H1 (cell line): ENCODE results near the gene PSMD13. TPM values are rescaled to one million over a fixed set of nuclear protein-coding genes. Genes with fewer than 3 reads are reported as not detected.

Experiments used
- CTCF ChIA-PET: fragments of 300-600 bp; sonication (Branson Sonifier 250); formaldehyde crosslinking; loops from one replicate; lab custom pipeline; 2021; ENCODE audit not compliant: partially characterized antibody; lab: Charles Lee
- POLR2A ChIA-PET: fragments of 300-600 bp; sonication (Branson Sonifier 250); formaldehyde crosslinking; loops from one replicate; lab custom pipeline; 2021; ENCODE audit warnings: inconsistent platforms; ENCODE audit not compliant: partially characterized antibody; lab: Charles Lee
- DNase-seq, 2 experiments: peaks; one replicate each; pipeline versions ENCODE4 v3.0.0 to v3.0.0-alpha.2; 2010 to 2022; ENCODE audit warnings: low spot score in 2 of 2, low read depth in 1 of 2, mixed read lengths in 1 of 2
- FAIRE-seq: peaks from 2 replicates; lab custom pipeline; 2011; peaks lifted over from hg19 to GRCh38; lab: Jason Lieb, UNC
- H2AFZ ChIP-seq: 2 replicates; pipeline ENCODE4 v1.8.1; 2012; ENCODE audit warnings: low read length, inconsistent platforms
- H2AK5ac ChIP-seq: 2 replicates; pipeline ENCODE4 v1.6.1; 2013; ENCODE audit warnings: low read depth, low read length
- H2BK120ac ChIP-seq: replicated peaks from 2 replicates; pipeline ENCODE3; 2013; ENCODE audit warnings: low read depth, low read length, inconsistent platforms
- H2BK12ac ChIP-seq: 2 replicates; pipeline ENCODE4 v1.6.1; 2013; ENCODE audit warnings: low read depth, low read length
- H2BK15ac ChIP-seq: 2 replicates; pipeline ENCODE4 v1.6.1; 2013; ENCODE audit warnings: low read length
- H2BK20ac ChIP-seq: 2 replicates; pipeline ENCODE4 v1.6.1; 2013; ENCODE audit warnings: low read length
- H2BK5ac ChIP-seq: 2 replicates; pipeline ENCODE4 v1.6.1; 2013; ENCODE audit warnings: low read depth, low read length
- H3K14ac ChIP-seq: 2 replicates; pipeline ENCODE4 v1.6.1; 2013; ENCODE audit warnings: inconsistent platforms; ENCODE audit not compliant: insufficient read length
- H3K18ac ChIP-seq: 2 replicates; pipeline ENCODE4 v1.6.1; 2013; ENCODE audit warnings: low read length; ENCODE audit errors: extremely low read depth
- H3K23ac ChIP-seq: 2 replicates; pipeline ENCODE4 v1.6.1; 2013; ENCODE audit warnings: inconsistent platforms; ENCODE audit not compliant: insufficient read length
- H3K23me2 ChIP-seq: 2 replicates; pipeline ENCODE4 v1.6.1; 2013; ENCODE audit warnings: low read depth, low read length
- H3K27ac ChIP-seq: 2 replicates; pipeline ENCODE4 v1.6.1; 2011; ENCODE audit warnings: low read depth, low read length, inconsistent platforms
- H3K27me3 ChIP-seq, 4 experiments: replicated peaks in 1 of 4; 1 replicate in 1 of 4; 2 replicates in 3 of 4; pipeline versions ENCODE4 v1.6.1 to v1.8.1; 2011 to 2013; ENCODE audit warnings: low read length in 3 of 4, mild to moderate bottlenecking in 3 of 4, inconsistent platforms in 2 of 4, mixed read lengths in 2 of 4, moderate library complexity in 1 of 4; ENCODE audit not compliant: control insufficient read depth in 3 of 4, insufficient read depth in 3 of 4; ENCODE audit errors: extremely low read depth in 1 of 4
- H3K36me3 ChIP-seq, 4 experiments: 2 replicates each; pipeline versions ENCODE4 v1.6.1 to v1.8.1; 2011 to 2013; ENCODE audit warnings: mild to moderate bottlenecking in 4 of 4, low read length in 3 of 4, moderate library complexity in 2 of 4, control low read depth in 1 of 4, inconsistent platforms in 1 of 4; ENCODE audit not compliant: insufficient read depth in 4 of 4, control insufficient read depth in 2 of 4
- H3K4ac ChIP-seq: replicated peaks from 2 replicates; pipeline ENCODE3; 2013; ENCODE audit warnings: low read length, low read depth, mixed read lengths, inconsistent platforms; ENCODE audit not compliant: insufficient read length
- H3K4me1 ChIP-seq, 4 experiments: replicated peaks in 1 of 4; 1 replicate in 1 of 4; 2 replicates in 3 of 4; pipeline versions ENCODE4 v1.6.1 to v1.8.1; 2011 to 2013; ENCODE audit warnings: low read length in 3 of 4, inconsistent platforms in 2 of 4, mixed read lengths in 1 of 4; ENCODE audit not compliant: insufficient read depth in 4 of 4, control insufficient read depth in 3 of 4
- H3K4me2 ChIP-seq, 2 experiments: 2 replicates each; pipeline versions ENCODE4 v1.6.1 to v1.8.1; 2011 to 2013; ENCODE audit warnings: low read depth in 2 of 2, low read length in 2 of 2, control low read depth in 1 of 2, inconsistent platforms in 1 of 2, mild to moderate bottlenecking in 1 of 2; ENCODE audit not compliant: insufficient read depth in 1 of 2
- H3K4me3 ChIP-seq, 4 experiments: fragments of 200-600, 300-600 bp in 1 of 4; sonication (generic), shearing (Covaris generic), sonication (Bioruptor Twin) in 1 of 4; 2 replicates each; pipeline versions ENCODE4 v1.5.1 to v1.8.1; 2011 to 2016; ENCODE audit warnings: low read length in 4 of 4, low read depth in 3 of 4, control low read depth in 2 of 4, inconsistent platforms in 2 of 4, mild to moderate bottlenecking in 2 of 4, mixed read lengths in 1 of 4, moderate library complexity in 1 of 4; ENCODE audit not compliant: insufficient read depth in 2 of 4; ENCODE audit errors: extremely low read depth in 1 of 4
- H3K56ac ChIP-seq: replicated peaks from 2 replicates; pipeline ENCODE3; 2013; ENCODE audit warnings: low read depth, mild to moderate bottlenecking, mixed read lengths, low read length, inconsistent platforms; ENCODE audit not compliant: insufficient read length
- H3K79me1 ChIP-seq: 2 replicates; pipeline ENCODE4 v1.6.1; 2013; ENCODE audit warnings: low read depth, low read length, control low read depth
- H3K79me2 ChIP-seq, 2 experiments: 2 replicates each; pipeline versions ENCODE4 v1.6.1 to v1.8.1; 2012 to 2013; ENCODE audit warnings: low read length in 2 of 2, mild to moderate bottlenecking in 2 of 2, inconsistent platforms in 1 of 2; ENCODE audit not compliant: insufficient read depth in 2 of 2, control insufficient read depth in 1 of 2
- H3K9ac ChIP-seq, 4 experiments: replicated peaks in 1 of 4; 1 replicate in 1 of 4; 2 replicates in 3 of 4; pipeline versions ENCODE4 v1.6.1 to v1.8.1; 2011 to 2013; ENCODE audit warnings: low read depth in 3 of 4, low read length in 3 of 4, control low read depth in 2 of 4, mild to moderate bottlenecking in 2 of 4, moderate library complexity in 2 of 4, inconsistent platforms in 1 of 4; ENCODE audit errors: extremely low read depth in 1 of 4
- H3K9me3 ChIP-seq, 2 experiments: 2 replicates each; pipeline versions ENCODE4 v1.6.1 to v1.8.1; 2012 to 2013; ENCODE audit warnings: mild to moderate bottlenecking in 2 of 2, moderate library complexity in 2 of 2, control low read depth in 1 of 2, inconsistent platforms in 1 of 2, low read depth in 1 of 2, low read length in 1 of 2, mixed read lengths in 1 of 2; ENCODE audit not compliant: insufficient read depth in 2 of 2
- H4K20me1 ChIP-seq, 2 experiments: replicated peaks in 1 of 2; 2 replicates each; pipeline versions ENCODE3 to v1.8.1; 2011 to 2013; ENCODE audit warnings: inconsistent platforms in 2 of 2, low read length in 2 of 2, mild to moderate bottlenecking in 1 of 2; ENCODE audit not compliant: insufficient read depth in 2 of 2, control insufficient read depth in 1 of 2
- H4K5ac ChIP-seq: 2 replicates; pipeline ENCODE4 v1.6.1; 2013; ENCODE audit warnings: low read length, low read depth, mixed read lengths, inconsistent platforms; ENCODE audit not compliant: insufficient read length
- H4K8ac ChIP-seq: 2 replicates; pipeline ENCODE4 v1.8.0; 2013; ENCODE audit warnings: mild to moderate bottlenecking, moderate library complexity, low read length, inconsistent platforms; ENCODE audit not compliant: insufficient read depth; ENCODE audit errors: extremely low read depth
- H4K91ac ChIP-seq: replicated peaks from 2 replicates; pipeline ENCODE3; 2013; ENCODE audit warnings: low read length, mixed read lengths, inconsistent platforms; ENCODE audit not compliant: insufficient read length
- CBX5 ChIP-seq: fragments of 300-800, 300-1000 bp; sonication (generic); IDR thresholded peaks from 2 replicates; pipeline ENCODE4 v1.7.1; 2016; ENCODE audit warnings: antibody characterized with exemption, low read length, low read depth
- EZH2 ChIP-seq: fragments of 200-600 bp; sonication (generic); IDR thresholded peaks from 2 replicates; pipeline ENCODE4 v1.7.1; 2012; ENCODE audit warnings: low read depth, mild to moderate bottlenecking, moderate library complexity, low read length, inconsistent platforms; ENCODE audit not compliant: severe bottlenecking
- HDAC6 ChIP-seq: IDR thresholded peaks from one replicate; pipeline ENCODE4 v1.7.1; 2012; ENCODE audit warnings: low read depth, mild to moderate bottlenecking, inconsistent platforms, low read length, moderate library complexity
- KDM1A ChIP-seq: fragments of 200-600, 300-600 bp; sonication (generic); IDR thresholded peaks from 2 replicates; pipeline ENCODE4 v1.7.1; 2016; ENCODE audit warnings: mild to moderate bottlenecking, low read length, borderline replicate concordance
- KDM5A ChIP-seq: fragments of 200-600 bp; IDR thresholded peaks from 2 replicates; pipeline ENCODE4 v1.7.1; 2012; ENCODE audit warnings: mild to moderate bottlenecking, low read length, inconsistent platforms, mixed read lengths
- POLR2AphosphoS5 ChIP-seq: IDR thresholded peaks from 2 replicates; pipeline ENCODE4 v1.6.1; 2011; ENCODE audit warnings: low read depth, low read length
- RBBP5 ChIP-seq: IDR thresholded peaks from 2 replicates; pipeline ENCODE4 v1.7.1; 2012; ENCODE audit warnings: low read depth, mild to moderate bottlenecking, inconsistent platforms, low read length, moderate library complexity, borderline replicate concordance
- WGBS, 2 experiments: shearing (Covaris generic) in 1 of 2; methylation state at CpG; one replicate each; pipeline versions ENCODE4 v1.1.6 to v1.1.7; 2013 to 2015; ENCODE audit warnings: low lambda C conversion rate in 2 of 2, mixed read lengths in 2 of 2, inconsistent platforms in 1 of 2, low coverage in 1 of 2, missing lambda C conversion rate in 1 of 2; ENCODE audit not compliant: insufficient replicate concordance in 2 of 2, insufficient coverage in 1 of 2, insufficient read length in 1 of 2; ENCODE audit errors: extremely low coverage in 1 of 2, missing lambda C conversion rate in 1 of 2; 5-methylcytosine and 5-hydroxymethylcytosine counted together
- polyA plus RNA-seq, 7 experiments: library from polyadenylated mRNA; depleted of rRNA in 3 of 7; stranded (reverse) in 5 of 7; unstranded in 2 of 7; fragments of >200 nt in 5 of 7; fragments of 200-250 nt in 2 of 7; gene quantifications; 1 replicate in 5 of 7; 2 replicates in 1 of 7; 4 replicates in 1 of 7; pipeline versions ENCODE4 v1.2.1 to v1.2.3, GENCODE V29; 2011 to 2013; ENCODE audit warnings: missing spikeins in 2 of 7, mixed read lengths in 2 of 7
- total RNA-seq: library from RNA; stranded (reverse); fragmentation: NEBNext Ultra II Directional; extraction: Animal tissue kit (Norgen Biotek cat#: 25700); gene quantifications from 2 replicates; pipeline ENCODE4 v1.2.1, GENCODE V29; 2021
- TF ChIP-seq, protein P1 (sequence below): IDR thresholded peaks from 2 replicates; pipeline ENCODE4 v1.6.1; 2012; ENCODE audit warnings: low read length, inconsistent platforms

The PSMD13 gene
- total and polyA plus RNA-seq, 2 of the 8 experiments (the other 6 are each of a cell fraction or from before 2014, with no cell fraction given) = 121 to 141 TPM

DNA sequence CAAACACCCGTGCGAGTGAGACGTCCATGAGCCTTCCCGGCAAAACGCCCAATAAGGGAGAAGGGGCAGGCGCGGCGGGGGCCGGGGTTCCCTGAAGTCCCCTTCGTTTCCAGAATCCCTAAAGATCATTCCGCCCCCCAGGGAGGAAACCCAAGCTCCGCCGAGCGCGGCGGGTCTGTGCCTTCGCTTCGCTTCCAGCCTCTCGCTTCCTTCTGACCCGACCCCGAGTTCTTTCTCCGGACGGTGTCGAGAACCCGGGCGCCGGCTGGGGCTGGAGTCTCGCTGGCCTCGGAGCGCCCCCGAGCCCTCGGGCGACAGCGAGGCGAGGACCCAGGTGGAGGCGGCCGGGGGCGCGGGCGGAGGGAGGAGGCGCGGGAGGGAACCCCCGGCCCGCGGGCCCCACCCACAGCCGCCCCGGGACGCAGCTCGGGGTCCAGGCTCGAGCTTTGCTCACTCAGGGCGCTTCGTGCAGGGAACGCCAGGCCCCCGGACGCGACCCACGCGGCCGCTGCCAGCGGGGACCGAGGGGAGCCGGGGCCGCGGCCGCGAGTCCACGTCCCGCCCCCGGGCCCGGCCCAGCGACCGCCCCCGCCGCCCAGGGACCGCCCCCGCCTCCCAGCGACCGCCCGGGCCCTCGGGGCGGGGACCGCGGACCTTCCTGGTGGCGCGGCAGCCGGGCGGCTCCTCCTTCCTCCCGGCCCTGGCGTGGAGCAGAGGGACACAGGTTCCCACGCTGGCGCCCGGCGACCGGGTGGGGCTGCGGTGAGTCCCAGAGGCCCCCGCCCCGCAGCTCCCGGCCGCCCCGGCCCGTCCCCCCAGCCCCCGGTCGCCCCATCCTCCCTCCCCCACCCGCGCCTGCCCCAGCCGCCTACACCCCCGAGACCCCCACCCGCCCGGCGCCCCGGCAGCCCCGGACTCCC is 52.0 kb downstream of the PSMD13 start, which contains the start of gene PGGHG:
Gene PGGHG, plus strand, starts transcription at position 649 of the 920 bp plus-strand sequence. CDS start 691 bp downstream, outside the sequence.
- DNase-seq (peak in 1 of 2 experiments; percentile 61), FAIRE-seq (no peak)
- H3K4me2 ChIP-seq = peak within 1 kb of the TSS; percentile 67 to 84
- no peaks in the 10 kb centered on the region for H3K79me2 ChIP-seq
- H2AK5ac ChIP-seq = peak within 1 kb of the TSS; percentile 87; the same call in 1 of the 2 replicates
- H4K20me1 ChIP-seq = no peaks in the 10 kb centered on the region
- peak within 1 kb of the TSS; percentile 72; the same call in 1 of the 2 replicates for H2BK20ac ChIP-seq
- H3K4me3 ChIP-seq = peak within 1 kb of the TSS; percentile 34 to 59 (median 45)
- ChIA-PET POLR2A (interaction anchor here (0.7 to 7.7 kb wide), 12 partner anchors 8 to 80 kb away, joined by 3 to 51 read pairs (median 3); partner anchors contain the start of gene IFITM5), CTCF (interaction anchor here (1.2 to 3.9 kb wide), 4 partner anchors 10 to 38 kb away, joined by 3 to 30 read pairs (median 8); no protein-coding TSS in a partner anchor)
- H2BK120ac ChIP-seq = peak within 1 kb of the TSS; percentile 61
- H3K4ac ChIP-seq = peak within 1 kb of the TSS; percentile 99
- no peak within 1 kb of the TSS; a peak in 2 of 7 replicates for H3K9ac ChIP-seq
- H3K36me3 ChIP-seq = peaks cover 3 to 19% (median 6%) of the 10 kb centered on the region in 4 experiments; a peak in 5 of 8 replicates
- H2BK5ac ChIP-seq = peak within 1 kb of the TSS; percentile 66; the same call in 1 of the 2 replicates
- H3K14ac ChIP-seq = no peak within 1 kb of the TSS
- H3K56ac ChIP-seq = no peak within 1 kb of the TSS
- peak within 1 kb of the TSS; percentile 95; the same call in 1 of the 2 replicates for H2BK15ac ChIP-seq
- 0 out of 2 replicates have a peak, but pooled peaks cover 4% of the 10 kb centered on the region for H3K79me1 ChIP-seq
- H4K8ac ChIP-seq = peak within 1 kb of the TSS; percentile 83
- peaks cover 0 to 42% (median 32%) of the 10 kb centered on the region in 4 experiments; a peak in 6 of 7 replicates for H3K4me1 ChIP-seq
- WGBS, 2 experiments = 4% methylated on average over 25 of the region's 112 CpGs; no CpG with 5 or more reads in 1 of the 2 experiments
- peaks cover 5% of the 10 kb centered on the region; the same call in 1 of the 2 replicates for H3K23me2 ChIP-seq
- H4K91ac ChIP-seq = peak within 1 kb of the TSS; percentile 97
- H3K23ac ChIP-seq = no peak within 1 kb of the TSS
- peak within 1 kb of the TSS; percentile 84; the same call in 1 of the 2 replicates for H2BK12ac ChIP-seq
- H3K9me3 ChIP-seq = peaks cover 0 to 3% of the 10 kb centered on the region in 2 experiments; a peak in 1 of 4 replicates
- no peak within 1 kb of the TSS for H4K5ac ChIP-seq
- H3K18ac ChIP-seq = peak within 1 kb of the TSS; percentile 71
- no peak within 1 kb of the TSS for H2AFZ ChIP-seq
- H3K27me3 ChIP-seq = peaks cover 5 to 16% (median 13%) of the 10 kb centered on the region in 4 experiments; a peak in 6 of 7 replicates
- H3K27ac ChIP-seq = no peak within 1 kb of the TSS
- no peak for TF ChIP-seq HDAC6
- peak; percentile 39 for TF ChIP-seq EZH2
- no peak for TF ChIP-seq POLR2AphosphoS5
- TF ChIP-seq KDM1A = no peak
- TF ChIP-seq RBBP5 = no peak
- TF ChIP-seq, protein P1, sequence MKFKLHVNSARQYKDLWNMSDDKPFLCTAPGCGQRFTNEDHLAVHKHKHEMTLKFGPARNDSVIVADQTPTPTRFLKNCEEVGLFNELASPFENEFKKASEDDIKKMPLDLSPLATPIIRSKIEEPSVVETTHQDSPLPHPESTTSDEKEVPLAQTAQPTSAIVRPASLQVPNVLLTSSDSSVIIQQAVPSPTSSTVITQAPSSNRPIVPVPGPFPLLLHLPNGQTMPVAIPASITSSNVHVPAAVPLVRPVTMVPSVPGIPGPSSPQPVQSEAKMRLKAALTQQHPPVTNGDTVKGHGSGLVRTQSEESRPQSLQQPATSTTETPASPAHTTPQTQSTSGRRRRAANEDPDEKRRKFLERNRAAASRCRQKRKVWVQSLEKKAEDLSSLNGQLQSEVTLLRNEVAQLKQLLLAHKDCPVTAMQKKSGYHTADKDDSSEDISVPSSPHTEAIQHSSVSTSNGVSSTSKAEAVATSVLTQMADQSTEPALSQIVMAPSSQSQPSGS = no peak
- no peak for TF ChIP-seq CBX5
- TF ChIP-seq KDM5A = no peak
